Measurements from ENCODE around the gene MTCP1. TPM values are rescaled to one million over a fixed set of nuclear protein-coding genes. Genes with fewer than 3 reads are reported as not detected.

The MTCP1 gene
- total and polyA plus RNA-seq, 4 donors = 7.6 to 60.2 (median 13.6) TPM

GRCh38 chrX:155112171-155112570 is 41.2 kb upstream of the MTCP1 start:
- no peaks in the 10 kb centered on the region for H3K27me3 ChIP-seq (ENCODE audit: control insufficient read depth in 3 of 3, insufficient read depth in 3 of 3, low read length in 2 of 3)
- H3K4me1 ChIP-seq (ENCODE audit: control insufficient read depth in 5 of 5, insufficient read depth in 5 of 5, low read length in 5 of 5) = peaks cover 0 to 1% (median 0%) of the 10 kb centered on the region in 5 donors
- ATAC-seq (ENCODE audit: insufficient read depth, low FRiP score) = no peak
- H3K9ac ChIP-seq (ENCODE audit: insufficient read depth in 1 of 2, low read length in 2 of 2) = no peak overlapping the region
- peaks cover 0 to 6% (median 2%) of the 10 kb centered on the region in 4 donors for H3K36me3 ChIP-seq (ENCODE audit: control insufficient read depth in 4 of 4, insufficient read depth in 4 of 4, low read length in 4 of 4)
- no peak overlapping the region for H3K27ac ChIP-seq (ENCODE audit: low read depth in 1 of 2, low read length in 1 of 2)
- TF ChIP-seq CTCF (IDR thresholded peaks at IDR 0.05; ENCODE audit: control extremely low read depth, extremely low read depth) = no peak
- no peak overlapping the region for H3K4me3 ChIP-seq
- WGBS, 2 donors = 78 to 81% methylated on average over 3 of the region's 3 CpGs
- peaks cover 0 to 3% (median 0%) of the 10 kb centered on the region in 4 donors for H3K9me3 ChIP-seq (ENCODE audit: control insufficient read depth in 4 of 4, insufficient read depth in 3 of 4, low read length in 3 of 4)
- DNase-seq = no peak

GRCh38 chrX:155108427-155108826 is 37.5 kb upstream of the MTCP1 start:
- Histone ChIP-seq H3K9me3 (ENCODE audit: control insufficient read depth in 4 of 4, insufficient read depth in 3 of 4, low read length in 3 of 4) (peaks cover 0 to 3% (median 0%) of the 10 kb centered on the region in 4 donors), H3K27me3 (ENCODE audit: control insufficient read depth in 3 of 3, insufficient read depth in 3 of 3, low read length in 2 of 3) (no peaks in the 10 kb centered on the region), H3K9ac (ENCODE audit: insufficient read depth in 1 of 2, low read length in 2 of 2) (no peak overlapping the region), H3K4me3 (no peak overlapping the region), H3K27ac (ENCODE audit: low read depth in 1 of 2, low read length in 1 of 2) (no peak overlapping the region), H3K36me3 (ENCODE audit: control insufficient read depth in 4 of 4, insufficient read depth in 4 of 4, low read length in 4 of 4) (peaks cover 0 to 2% (median 2%) of the 10 kb centered on the region in 4 donors), H3K4me1 (ENCODE audit: control insufficient read depth in 5 of 5, insufficient read depth in 5 of 5, low read length in 5 of 5) (no peaks in the 10 kb centered on the region)
- no peak for TF ChIP-seq CTCF (IDR thresholded peaks at IDR 0.05; ENCODE audit: control extremely low read depth, extremely low read depth)
- DNase-seq (no peak), ATAC-seq (ENCODE audit: insufficient read depth, low FRiP score) (no peak)

GRCh38 chrX:155105919-155106318 is 35.0 kb upstream of the MTCP1 start:
- Histone ChIP-seq H3K27me3 (ENCODE audit: control insufficient read depth in 3 of 3, insufficient read depth in 3 of 3, low read length in 2 of 3) (no peaks in the 10 kb centered on the region), H3K4me3 (no peak overlapping the region), H3K9ac (ENCODE audit: insufficient read depth in 1 of 2, low read length in 2 of 2) (no peak overlapping the region), H3K27ac (ENCODE audit: low read depth in 1 of 2, low read length in 1 of 2) (no peak overlapping the region), H3K4me1 (ENCODE audit: control insufficient read depth in 5 of 5, insufficient read depth in 5 of 5, low read length in 5 of 5) (no peaks in the 10 kb centered on the region), H3K36me3 (ENCODE audit: control insufficient read depth in 4 of 4, insufficient read depth in 4 of 4, low read length in 4 of 4) (peaks cover 0 to 2% (median under 1%) of the 10 kb centered on the region in 4 donors), H3K9me3 (ENCODE audit: control insufficient read depth in 4 of 4, insufficient read depth in 3 of 4, low read length in 3 of 4) (no peaks in the 10 kb centered on the region)
- ATAC-seq (ENCODE audit: insufficient read depth, low FRiP score) = no peak
- no peak for DNase-seq
- 84 to 97% methylated on average over 2 of the region's 2 CpGs for WGBS, 2 donors
- TF ChIP-seq CTCF (IDR thresholded peaks at IDR 0.05; ENCODE audit: control extremely low read depth, extremely low read depth) = no peak

- 41 to 49% methylated on average over 4 of the region's 4 CpGs for WGBS, 2 donors
- no peak for ATAC-seq (ENCODE audit: insufficient read depth, low FRiP score)
These were observed 23.6 kb upstream of the MTCP1 start for GRCh38 chrX:155094468-155095061.

More at GRCh38 chrX:155094468-155095061, 23.6 kb upstream of the MTCP1 start:
- no peak overlapping the region for H3K27ac ChIP-seq (ENCODE audit: low read depth in 1 of 2, low read length in 1 of 2)
- DNase-seq = peak in 2 of 3 donors; percentile 40 to 44
- H3K9me3 ChIP-seq (ENCODE audit: control insufficient read depth in 4 of 4, insufficient read depth in 3 of 4, low read length in 3 of 4) = no peaks in the 10 kb centered on the region
- no peaks in the 10 kb centered on the region for H3K4me1 ChIP-seq (ENCODE audit: control insufficient read depth in 5 of 5, insufficient read depth in 5 of 5, low read length in 5 of 5)
- H3K27me3 ChIP-seq (ENCODE audit: control insufficient read depth in 3 of 3, insufficient read depth in 3 of 3, low read length in 2 of 3) = no peaks in the 10 kb centered on the region
- peaks cover 0 to 6% (median 3%) of the 10 kb centered on the region in 4 donors for H3K36me3 ChIP-seq (ENCODE audit: control insufficient read depth in 4 of 4, insufficient read depth in 4 of 4, low read length in 4 of 4)
- TF ChIP-seq CTCF (IDR thresholded peaks at IDR 0.05; ENCODE audit: control extremely low read depth, extremely low read depth) = peak; percentile 22
- no peak overlapping the region for H3K9ac ChIP-seq (ENCODE audit: insufficient read depth in 1 of 2, low read length in 2 of 2)
- H3K4me3 ChIP-seq = no peak overlapping the region

Data from lung (tissue), 12 donors.